ENCODE measurements around the gene IL1RAPL1.

DNA sequence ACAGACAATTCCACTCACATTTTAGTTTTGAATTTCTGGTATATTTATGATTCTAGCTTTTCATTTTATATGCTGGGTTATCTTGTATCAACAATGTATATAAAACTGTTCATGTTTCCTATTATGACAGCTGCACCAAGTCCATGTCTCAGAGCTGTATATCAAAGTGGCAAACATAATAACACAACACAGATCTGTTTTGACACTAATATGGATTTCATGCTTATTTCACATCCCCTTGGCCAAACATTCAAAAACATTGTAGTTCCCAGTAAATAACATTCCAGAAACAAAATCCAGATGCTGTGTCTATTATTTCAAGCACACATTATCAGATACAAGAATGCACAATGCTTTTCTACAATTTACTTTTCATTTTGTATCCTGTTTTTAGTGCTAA lies 1247.5 kb downstream of the IL1RAPL1 start:
- TF ChIP-seq, protein P1, sequence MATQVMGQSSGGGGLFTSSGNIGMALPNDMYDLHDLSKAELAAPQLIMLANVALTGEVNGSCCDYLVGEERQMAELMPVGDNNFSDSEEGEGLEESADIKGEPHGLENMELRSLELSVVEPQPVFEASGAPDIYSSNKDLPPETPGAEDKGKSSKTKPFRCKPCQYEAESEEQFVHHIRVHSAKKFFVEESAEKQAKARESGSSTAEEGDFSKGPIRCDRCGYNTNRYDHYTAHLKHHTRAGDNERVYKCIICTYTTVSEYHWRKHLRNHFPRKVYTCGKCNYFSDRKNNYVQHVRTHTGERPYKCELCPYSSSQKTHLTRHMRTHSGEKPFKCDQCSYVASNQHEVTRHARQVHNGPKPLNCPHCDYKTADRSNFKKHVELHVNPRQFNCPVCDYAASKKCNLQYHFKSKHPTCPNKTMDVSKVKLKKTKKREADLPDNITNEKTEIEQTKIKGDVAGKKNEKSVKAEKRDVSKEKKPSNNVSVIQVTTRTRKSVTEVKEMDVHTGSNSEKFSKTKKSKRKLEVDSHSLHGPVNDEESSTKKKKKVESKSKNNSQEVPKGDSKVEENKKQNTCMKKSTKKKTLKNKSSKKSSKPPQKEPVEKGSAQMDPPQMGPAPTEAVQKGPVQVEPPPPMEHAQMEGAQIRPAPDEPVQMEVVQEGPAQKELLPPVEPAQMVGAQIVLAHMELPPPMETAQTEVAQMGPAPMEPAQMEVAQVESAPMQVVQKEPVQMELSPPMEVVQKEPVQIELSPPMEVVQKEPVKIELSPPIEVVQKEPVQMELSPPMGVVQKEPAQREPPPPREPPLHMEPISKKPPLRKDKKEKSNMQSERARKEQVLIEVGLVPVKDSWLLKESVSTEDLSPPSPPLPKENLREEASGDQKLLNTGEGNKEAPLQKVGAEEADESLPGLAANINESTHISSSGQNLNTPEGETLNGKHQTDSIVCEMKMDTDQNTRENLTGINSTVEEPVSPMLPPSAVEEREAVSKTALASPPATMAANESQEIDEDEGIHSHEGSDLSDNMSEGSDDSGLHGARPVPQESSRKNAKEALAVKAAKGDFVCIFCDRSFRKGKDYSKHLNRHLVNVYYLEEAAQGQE (IDR thresholded peaks at IDR 0.05; ENCODE audit: insufficient read depth in 1 of 2, low read depth in 2 of 2, low read length in 2 of 2) = no peak
- no peak for TF ChIP-seq SIN3A (IDR thresholded peaks at IDR 0.05; ENCODE audit: borderline replicate concordance, insufficient read depth, low read length)

All from PFSK-1 (cell line).